ENCODE measurements around the gene SMAD4. TPM values are rescaled to one million over a fixed set of nuclear protein-coding genes. Genes with fewer than 3 reads are reported as not detected.

The SMAD4 gene
- total and polyA plus RNA-seq, 2 of the 8 experiments (the other 6 are each of a cell fraction or from before 2014, with no cell fraction given), result 86.5 to 139 TPM

DNA sequence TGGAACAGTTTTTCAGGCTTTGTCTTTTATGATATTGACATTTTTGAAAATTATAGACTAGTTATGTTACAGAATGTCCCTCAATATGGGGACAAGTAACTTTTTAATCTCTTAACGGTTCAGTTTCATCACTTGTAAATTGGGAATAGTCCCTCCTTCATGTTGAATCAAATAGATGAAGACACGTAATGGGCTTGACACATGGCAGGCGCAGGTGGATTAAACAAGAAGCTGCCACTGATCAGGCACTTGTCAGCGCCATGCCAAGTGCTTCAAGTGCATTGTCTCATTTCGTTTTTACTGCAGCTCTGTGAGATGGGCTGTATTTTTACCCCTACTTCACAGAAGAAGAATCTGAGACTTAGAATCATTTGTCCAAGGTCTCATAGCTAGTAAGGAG is 9.5 kb upstream of the SMAD4 start:
- Histone ChIP-seq H4K20me1 (replicated peaks in 1 of 2; ENCODE audit: control insufficient read depth in 1 of 2, insufficient read depth in 2 of 2, low read length in 2 of 2) (no peaks in the 10 kb centered on the region), H3K79me2 (ENCODE audit: control insufficient read depth in 1 of 2, insufficient read depth in 2 of 2, low read length in 2 of 2) (no peaks in the 10 kb centered on the region), H3K79me1 (ENCODE audit: low read depth, low read length) (no peaks in the 10 kb centered on the region), H3K4ac (replicated peaks; ENCODE audit: insufficient read length, low read depth, low read length) (no peak overlapping the region), H3K27ac (ENCODE audit: low read depth, low read length) (no peak overlapping the region), H4K5ac (ENCODE audit: insufficient read length, low read depth, low read length) (no peak overlapping the region), H3K56ac (replicated peaks; ENCODE audit: insufficient read length, low read depth, low read length) (no peak overlapping the region), H2BK15ac (ENCODE audit: low read length) (no peak overlapping the region), H3K23ac (ENCODE audit: insufficient read length) (no peak overlapping the region), H3K18ac (ENCODE audit: extremely low read depth, low read length) (no peak overlapping the region), H4K8ac (ENCODE audit: extremely low read depth, insufficient read depth, low read length) (no peak overlapping the region), H3K4me1 (replicated peaks in 1 of 4; ENCODE audit: control insufficient read depth in 3 of 4, insufficient read depth in 4 of 4, low read length in 3 of 4) (peaks cover 4 to 13% (median 8%) of the 10 kb centered on the region in 4 experiments), H3K23me2 (ENCODE audit: low read depth, low read length) (no peaks in the 10 kb centered on the region), H2BK120ac (replicated peaks; ENCODE audit: low read depth, low read length) (no peak overlapping the region), H3K4me2 (ENCODE audit: insufficient read depth in 1 of 2, low read depth in 2 of 2, low read length in 2 of 2) (no peak overlapping the region), H3K4me3 (ENCODE audit: extremely low read depth in 1 of 4, insufficient read depth in 2 of 4, low read depth in 3 of 4, low read length in 4 of 4) (no peak overlapping the region), H3K27me3 (replicated peaks in 1 of 4; ENCODE audit: control insufficient read depth in 3 of 4, extremely low read depth in 1 of 4, insufficient read depth in 3 of 4, low read length in 3 of 4) (no peaks in the 10 kb centered on the region), H4K91ac (replicated peaks; ENCODE audit: insufficient read length, low read length) (no peak overlapping the region), H2BK20ac (ENCODE audit: low read length) (no peak overlapping the region), H2AFZ (ENCODE audit: low read length) (no peak overlapping the region), H3K14ac (ENCODE audit: insufficient read length) (no peak overlapping the region), H3K9ac (replicated peaks in 1 of 4; ENCODE audit: extremely low read depth in 1 of 4, low read depth in 3 of 4, low read length in 3 of 4) (no peak overlapping the region), H2BK5ac (ENCODE audit: low read depth, low read length) (no peak overlapping the region), H3K36me3 (ENCODE audit: control insufficient read depth in 2 of 4, insufficient read depth in 4 of 4, low read length in 3 of 4) (peaks cover 0 to 3% (median 0%) of the 10 kb centered on the region in 4 experiments; a peak in 1 of 8 replicates), H2BK12ac (ENCODE audit: low read depth, low read length) (no peak overlapping the region), H3K9me3 (ENCODE audit: insufficient read depth in 2 of 2, low read depth in 1 of 2, low read length in 1 of 2) (peaks cover 0 to 2% of the 10 kb centered on the region in 2 experiments; a peak in 2 of 4 replicates), H2AK5ac (ENCODE audit: low read depth, low read length) (no peak overlapping the region)
- FAIRE-seq (no peak), DNase-seq (ENCODE audit: low read depth in 1 of 2, low spot score in 2 of 2) (no peak)
- ChIA-PET POLR2A (ENCODE audit: partially characterized antibody) (interaction anchor here (3.0 kb wide), 1 partner anchor 9 kb away, joined by 18 read pairs; the partner anchor contains the start of gene SMAD4), CTCF (ENCODE audit: partially characterized antibody) (interaction anchor here (0.6 kb wide), 1 partner anchor 10 kb away, joined by 3 read pairs; no protein-coding TSS in a partner anchor)
- 92% methylated on average over 5 of the region's 5 CpGs; no CpG with 5 or more reads in 1 of the 2 experiments for WGBS, 2 experiments (ENCODE audit: extremely low coverage in 1 of 2, insufficient coverage in 1 of 2, insufficient read length in 1 of 2, insufficient replicate concordance in 2 of 2, low coverage in 1 of 2, low lambda C conversion rate in 2 of 2, missing lambda C conversion rate in 1 of 2)
- TF ChIP-seq, protein P1, sequence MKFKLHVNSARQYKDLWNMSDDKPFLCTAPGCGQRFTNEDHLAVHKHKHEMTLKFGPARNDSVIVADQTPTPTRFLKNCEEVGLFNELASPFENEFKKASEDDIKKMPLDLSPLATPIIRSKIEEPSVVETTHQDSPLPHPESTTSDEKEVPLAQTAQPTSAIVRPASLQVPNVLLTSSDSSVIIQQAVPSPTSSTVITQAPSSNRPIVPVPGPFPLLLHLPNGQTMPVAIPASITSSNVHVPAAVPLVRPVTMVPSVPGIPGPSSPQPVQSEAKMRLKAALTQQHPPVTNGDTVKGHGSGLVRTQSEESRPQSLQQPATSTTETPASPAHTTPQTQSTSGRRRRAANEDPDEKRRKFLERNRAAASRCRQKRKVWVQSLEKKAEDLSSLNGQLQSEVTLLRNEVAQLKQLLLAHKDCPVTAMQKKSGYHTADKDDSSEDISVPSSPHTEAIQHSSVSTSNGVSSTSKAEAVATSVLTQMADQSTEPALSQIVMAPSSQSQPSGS (IDR thresholded peaks at IDR 0.05; ENCODE audit: low read length), result no peak
- TF ChIP-seq SIX5 (IDR thresholded peaks at IDR 0.05; ENCODE audit: low read depth, low read length) (no peak), CBX8 (IDR thresholded peaks at IDR 0.05; ENCODE audit: borderline replicate concordance, low read depth, low read length) (no peak), ZNF274 (IDR thresholded peaks at IDR 0.05; ENCODE audit: borderline replicate concordance, extremely low read depth, low read length) (no peak), RXRA (IDR thresholded peaks at IDR 0.05; ENCODE audit: insufficient read depth, low read depth, low read length) (no peak), CREB1 (IDR thresholded peaks at IDR 0.05) (no peak), TBP (IDR thresholded peaks at IDR 0.05; ENCODE audit: low read depth, low read length) (no peak), NRF1 (IDR thresholded peaks at IDR 0.05; ENCODE audit: low read depth, low read length) (no peak), SIRT6 (IDR thresholded peaks at IDR 0.05; ENCODE audit: low read length) (no peak), BACH1 (IDR thresholded peaks at IDR 0.05; ENCODE audit: low read length) (no peak), FOSL1 (IDR thresholded peaks at IDR 0.05; ENCODE audit: insufficient read depth, low read depth, low read length) (no peak), SIN3A (conservative IDR thresholded peaks at IDR 0.05 in 1 of 2, IDR thresholded peaks at IDR 0.05 in 1 of 2; ENCODE audit: low read depth in 1 of 2, low read length in 2 of 2) (no peak)
- TF ChIP-seq, protein P2, sequence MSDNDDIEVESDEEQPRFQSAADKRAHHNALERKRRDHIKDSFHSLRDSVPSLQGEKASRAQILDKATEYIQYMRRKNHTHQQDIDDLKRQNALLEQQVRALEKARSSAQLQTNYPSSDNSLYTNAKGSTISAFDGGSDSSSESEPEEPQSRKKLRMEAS (IDR thresholded peaks at IDR 0.05), result no peak

Data from H1 (cell line).